ENCODE results near the gene FAM237B.

- TF ChIP-seq CTCF (IDR thresholded peaks at IDR 0.05) (no peak), POLR2A (IDR thresholded peaks at IDR 0.05) (no peak), POLR2AphosphoS5 (IDR thresholded peaks at IDR 0.05) (no peak), EP300 (IDR thresholded peaks at IDR 0.05; ENCODE audit: low read depth) (no peak)
Observed at GRCh38 chr7:90313907-90314306, 7.2 kb downstream of the FAM237B start.
